Central memory CD4-positive, alpha-beta T cell (primary cell): ENCODE results near the gene TNIP1.

Experiments used
- DNase-seq: peaks from one replicate; pipeline ENCODE4 v3.0.0; 2022

TNIP1 gene

GRCh38 chr5:151037561-151038411, 43.0 kb downstream of the TNIP1 start:
- DNase-seq, result no peak

DNA sequence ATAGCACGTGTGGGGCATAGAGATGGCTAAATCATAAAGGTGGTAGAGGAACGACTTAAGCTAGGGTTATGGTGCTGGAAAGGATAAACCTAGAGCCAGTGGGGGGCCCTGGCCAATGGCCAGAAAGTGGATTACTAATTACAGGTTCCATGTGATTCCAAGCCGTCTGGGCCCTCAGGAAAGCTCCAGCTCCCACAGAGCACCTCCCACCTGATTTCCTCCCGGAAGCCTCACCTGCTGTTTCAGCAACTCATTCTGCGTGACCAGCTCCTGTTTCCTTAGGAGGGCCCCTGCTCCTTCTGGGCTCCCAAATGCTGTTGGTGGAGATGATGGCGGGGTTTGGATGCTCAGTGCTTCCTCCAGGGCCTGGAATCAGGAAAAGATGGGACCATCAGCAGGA, 44.3 kb downstream of the TNIP1 start:
- DNase-seq, result no peak

DNA sequence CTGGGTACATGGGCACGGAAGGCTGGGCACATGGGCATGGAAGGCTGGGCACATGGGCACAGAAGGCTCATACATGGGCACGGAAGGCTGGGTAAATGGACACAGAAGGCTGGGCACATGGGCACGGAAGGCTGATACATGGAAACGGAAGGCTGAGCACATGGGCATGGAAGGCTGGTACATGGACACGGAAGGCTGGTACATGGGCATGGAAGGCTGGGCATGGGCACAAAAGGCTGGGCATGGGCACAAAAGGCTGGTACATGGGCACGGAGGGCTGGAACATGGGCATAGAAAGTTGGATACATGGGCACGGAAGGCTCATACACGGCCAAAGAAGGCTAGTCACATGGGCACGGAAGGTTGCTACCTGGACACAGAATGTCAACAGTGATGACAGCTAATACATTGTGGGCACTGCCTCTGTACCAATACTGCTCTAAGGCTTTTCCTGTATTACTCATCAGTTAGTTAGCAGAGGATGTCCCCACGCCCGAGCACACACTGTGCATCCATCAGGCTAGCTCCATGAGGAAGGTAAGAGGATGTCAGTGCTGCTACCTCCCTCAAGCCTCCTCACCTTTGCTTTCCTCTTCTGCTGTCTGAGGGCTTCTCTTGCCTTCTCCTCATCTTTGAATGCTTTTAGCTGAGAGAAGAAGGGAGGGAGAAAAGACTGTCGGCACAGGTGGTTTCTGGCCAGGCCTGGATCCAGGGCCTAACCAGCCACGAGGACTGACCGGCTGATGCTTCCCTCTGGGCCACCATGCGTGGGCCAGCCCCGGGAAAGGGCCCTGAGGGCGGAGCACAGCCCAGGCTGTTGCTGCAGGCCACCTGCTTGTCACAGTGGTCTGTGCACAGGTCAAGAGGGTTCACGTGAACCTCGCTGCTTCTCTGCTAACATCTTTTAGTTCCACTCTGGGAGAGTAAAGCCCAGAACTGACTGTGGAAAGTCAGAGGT, 46.1 kb downstream of the TNIP1 start:
- DNase-seq, result no peak

DNA sequence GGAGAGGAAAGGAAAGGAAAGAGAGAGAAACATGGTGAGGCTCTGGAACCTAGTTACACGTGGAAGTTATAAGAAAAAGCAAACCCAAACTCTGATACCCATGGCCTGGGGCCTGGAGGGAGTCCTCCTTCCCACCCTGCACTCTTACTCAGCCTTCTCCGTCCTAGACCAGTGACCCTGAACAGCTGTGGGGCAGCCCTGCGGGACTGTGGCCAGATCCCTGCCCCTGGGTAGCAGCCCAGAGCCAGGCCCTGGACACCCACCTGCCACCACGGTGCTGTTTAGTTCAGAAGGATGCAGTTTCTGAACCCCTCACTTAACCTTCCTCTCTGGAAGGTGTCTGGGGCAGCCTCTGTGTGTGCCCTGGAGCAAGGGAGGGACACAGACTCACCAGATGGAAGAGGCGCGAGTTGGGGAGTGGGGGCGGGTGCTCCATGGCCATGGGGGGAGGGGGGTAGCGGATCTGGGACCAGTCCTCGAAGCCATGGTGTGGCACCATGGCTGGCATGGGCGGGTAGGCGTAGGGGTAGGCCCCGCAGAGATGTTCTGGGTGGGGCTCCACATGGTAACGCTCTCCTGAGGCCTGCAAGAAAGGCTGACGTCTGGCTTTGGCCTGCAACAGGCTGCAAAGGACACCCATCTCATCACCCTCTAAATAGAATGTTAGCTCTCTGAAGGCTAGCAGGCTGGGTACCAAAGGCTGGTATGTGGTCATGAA, 47.5 kb downstream of the TNIP1 start:
- no peak for DNase-seq

DNA sequence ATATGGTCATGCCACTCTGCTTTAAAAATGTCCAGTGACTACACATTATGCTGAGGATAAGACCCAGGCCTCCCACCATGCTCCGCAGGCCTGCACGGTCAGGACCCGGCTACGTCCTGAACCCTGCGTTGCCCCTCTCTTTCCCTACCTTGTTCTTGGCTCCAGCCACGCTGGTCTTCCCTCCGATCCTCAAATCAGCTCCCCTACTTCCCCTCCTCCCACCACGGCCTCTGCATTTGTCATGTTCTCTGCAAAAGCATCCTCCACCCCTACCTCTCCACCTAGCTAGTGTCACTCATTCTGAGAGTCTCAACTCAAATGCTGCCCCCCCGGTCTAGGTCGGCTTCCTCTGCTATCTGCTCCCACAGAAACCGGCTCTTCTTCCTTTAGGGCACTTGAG, 49.3 kb downstream of the TNIP1 start:
- no peak for DNase-seq

- DNase-seq, result no peak
Measured at GRCh38 chr5:151030379-151030778, 50.5 kb downstream of the TNIP1 start.

GRCh38 chr5:151030056-151030336, 50.8 kb downstream of the TNIP1 start:
- no peak for DNase-seq

GRCh38 chr5:151029179-151030055, 51.4 kb downstream of the TNIP1 start:
- no peak for DNase-seq

DNA sequence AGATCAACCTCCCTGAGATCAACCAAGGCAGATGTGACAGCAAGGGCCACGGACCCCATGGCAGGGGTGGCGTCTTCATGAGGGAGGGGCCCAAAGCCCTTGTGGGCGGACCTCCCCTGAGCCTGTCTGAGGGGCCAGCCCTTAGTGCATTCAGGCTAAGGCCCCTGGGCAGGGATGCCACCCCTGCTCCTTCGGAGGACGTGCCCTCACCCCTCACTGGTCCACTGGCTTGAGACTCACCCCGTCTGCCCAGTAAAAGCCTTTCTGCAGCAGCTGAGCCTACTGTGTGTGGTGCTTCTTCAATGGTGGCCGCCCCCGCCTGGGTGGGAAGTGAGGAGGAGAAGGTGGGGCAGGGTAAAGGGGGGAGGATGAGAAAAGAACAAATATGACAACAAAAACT, 52.1 kb downstream of the TNIP1 start:
- no peak for DNase-seq

DNA sequence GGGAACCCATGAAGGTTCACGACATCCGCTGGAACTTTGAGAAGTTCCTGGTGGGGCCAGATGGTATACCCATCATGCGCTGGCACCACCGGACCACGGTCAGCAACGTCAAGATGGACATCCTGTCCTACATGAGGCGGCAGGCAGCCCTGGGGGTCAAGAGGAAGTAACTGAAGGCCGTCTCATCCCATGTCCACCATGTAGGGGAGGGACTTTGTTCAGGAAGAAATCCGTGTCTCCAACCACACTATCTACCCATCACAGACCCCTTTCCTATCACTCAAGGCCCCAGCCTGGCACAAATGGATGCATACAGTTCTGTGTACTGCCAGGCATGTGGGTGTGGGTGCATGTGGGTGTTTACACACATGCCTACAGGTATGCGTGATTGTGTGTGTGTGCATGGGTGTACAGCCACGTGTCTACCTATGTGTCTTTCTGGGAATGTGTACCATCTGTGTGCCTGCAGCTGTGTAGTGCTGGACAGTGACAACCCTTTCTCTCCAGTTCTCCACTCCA, 52.8 kb downstream of the TNIP1 start:
- DNase-seq, result no peak

GRCh38 chr5:151026679-151027078, 54.2 kb downstream of the TNIP1 start:
- DNase-seq, result no peak

DNA sequence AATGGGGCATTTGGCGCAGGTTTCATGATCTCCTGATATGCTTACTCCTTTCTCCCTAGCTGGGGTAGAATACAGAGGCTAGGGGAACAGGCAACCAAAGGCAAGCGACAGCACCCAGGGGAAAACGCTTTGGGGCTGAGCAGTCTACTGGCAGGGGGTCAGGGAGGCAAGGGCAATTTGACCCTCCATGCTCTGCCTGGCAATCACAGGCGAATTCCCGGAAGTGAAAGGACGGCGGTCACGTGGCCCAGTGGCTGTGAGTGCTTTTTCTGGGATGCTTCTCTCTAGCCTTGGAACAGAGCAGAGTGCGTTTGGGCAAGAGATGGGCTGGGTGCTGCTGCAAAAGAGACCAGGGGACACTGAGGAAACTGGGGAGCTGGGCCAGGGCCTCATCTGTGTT, 54.7 kb downstream of the TNIP1 start:
- DNase-seq, result no peak

DNA sequence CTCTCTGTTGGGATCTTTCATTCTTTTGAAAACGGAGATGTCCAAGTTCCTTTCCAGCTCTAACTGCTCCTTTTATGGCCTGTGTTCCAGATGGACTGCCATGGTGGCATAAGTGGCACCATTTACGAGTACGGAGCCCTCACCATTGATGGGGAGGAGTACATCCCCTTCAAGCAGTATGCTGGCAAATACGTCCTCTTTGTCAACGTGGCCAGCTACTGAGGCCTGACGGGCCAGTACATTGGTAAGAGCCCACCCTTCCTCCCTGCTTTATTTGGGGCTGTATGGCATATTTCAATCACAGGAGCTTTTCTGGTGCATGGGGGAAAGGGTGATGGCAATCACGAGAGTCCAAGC, 55.6 kb downstream of the TNIP1 start:
- no peak for DNase-seq

GRCh38 chr5:151024440-151025249, 56.2 kb downstream of the TNIP1 start:
- no peak for DNase-seq

DNA sequence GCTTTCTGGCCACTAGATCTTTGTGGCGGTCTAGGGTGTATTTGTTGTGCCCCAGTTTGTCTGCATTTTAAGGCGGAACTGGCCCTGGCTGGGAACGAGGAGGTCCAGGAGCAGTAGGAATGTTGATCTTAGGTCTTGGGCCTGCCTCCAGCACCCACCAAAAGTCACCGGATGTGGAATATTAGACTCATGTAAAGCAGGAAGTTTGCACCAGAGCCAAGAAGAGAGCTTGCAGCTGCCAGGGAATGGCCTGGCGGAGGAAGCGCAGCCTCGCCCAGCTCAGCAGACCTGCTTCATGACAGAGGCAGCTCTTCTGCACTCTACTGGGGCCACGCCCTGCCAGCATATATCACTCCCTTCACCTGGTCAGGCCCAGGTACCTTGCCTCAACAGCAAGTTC, 57.2 kb downstream of the TNIP1 start:
- no peak for DNase-seq

- DNase-seq, result no peak
Measured at GRCh38 chr5:151023047-151023615, 57.7 kb downstream of the TNIP1 start.

GRCh38 chr5:151022511-151023018, 58.3 kb downstream of the TNIP1 start:
- DNase-seq, result no peak

DNA sequence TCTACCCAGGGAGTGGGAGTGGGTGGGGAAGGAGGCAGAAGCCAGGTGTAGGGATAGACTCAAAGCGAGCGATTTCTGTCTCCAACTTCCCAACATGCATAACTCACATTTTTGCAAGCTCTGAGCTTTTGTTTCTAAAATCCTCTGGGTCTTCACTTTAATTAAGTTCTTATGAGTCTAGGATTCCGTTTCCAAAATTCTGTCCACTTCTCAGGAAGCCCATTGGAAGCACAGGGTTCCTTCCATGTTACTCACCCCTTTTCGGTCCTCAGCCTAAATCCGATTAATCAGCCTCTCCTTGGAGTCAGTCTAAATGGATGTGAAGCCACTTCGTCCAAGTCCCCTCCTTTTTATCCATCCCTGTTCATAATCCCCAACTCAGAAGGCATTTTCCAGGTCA, 59.1 kb downstream of the TNIP1 start:
- DNase-seq, result no peak

DNA sequence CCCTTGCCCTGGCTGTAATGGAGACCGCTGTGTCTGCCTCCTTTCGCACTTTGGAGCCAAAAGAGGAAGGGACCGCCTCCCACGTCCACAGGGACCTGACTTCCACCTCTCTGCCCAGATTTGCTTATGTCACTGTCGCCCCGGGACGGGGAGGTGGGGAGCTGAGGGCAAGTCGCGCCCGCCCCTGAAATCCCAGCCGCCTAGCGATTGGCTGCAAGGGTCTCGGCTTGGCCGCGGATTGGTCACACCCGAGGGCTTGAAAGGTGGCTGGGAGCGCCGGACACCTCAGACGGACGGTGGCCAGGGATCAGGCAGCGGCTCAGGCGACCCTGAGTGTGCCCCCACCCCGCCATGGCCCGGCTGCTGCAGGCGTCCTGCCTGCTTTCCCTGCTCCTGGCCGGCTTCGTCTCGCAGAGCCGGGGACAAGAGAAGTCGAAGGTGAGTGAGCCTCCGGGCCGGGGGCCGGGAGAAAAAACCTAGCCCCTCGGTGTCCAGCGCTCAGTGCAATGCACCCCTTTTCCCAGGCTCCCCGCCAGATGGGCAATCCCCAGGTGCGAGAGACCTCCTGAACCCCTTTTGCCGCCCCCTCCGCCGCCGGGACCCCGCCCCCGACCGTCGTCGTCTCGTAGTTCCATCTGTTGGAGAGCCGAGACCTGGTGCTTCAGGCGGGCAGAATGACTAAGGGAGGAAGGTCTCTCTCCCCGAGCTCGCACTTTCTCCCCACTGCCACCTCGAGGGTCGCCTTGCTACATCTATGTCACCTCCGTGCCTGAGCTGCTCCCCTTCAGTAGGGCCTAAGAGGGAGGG, 60.3 kb downstream of the TNIP1 start, which contains the start of gene GPX3:
Gene GPX3 (plus strand): TSS at position 288 of the 807 bp plus-strand sequence. CDS start 64 bp downstream, at position 352.
- DNase-seq, result peak; percentile 10

- no peak for DNase-seq
Measured at GRCh38 chr5:151019331-151019730, 61.5 kb downstream of the TNIP1 start.
